Measurements from ENCODE around the gene SLC17A7.

The SLC17A7 gene

GRCh38 chr19:49423071-49423984 lies 18.0 kb downstream of the SLC17A7 start, which contains the start of gene PTH2:
TSS of gene PTH2 (minus strand) at chr19:49423441. CDS start at chr19:49423339, 102 bp downstream.
- H3K27ac ChIP-seq, result no peak within 1 kb of the TSS
- TF ChIP-seq Cebpa-rat (IDR thresholded peaks at IDR 0.05), result no peak
- peaks cover 89 to 98% (median 95%) of the 10 kb centered on the region in 11 experiments for H3K27me3 ChIP-seq
- no peaks in the 10 kb centered on the region for H3K36me3 ChIP-seq
- peaks cover 0 to 18% (median 6%) of the 10 kb centered on the region in 11 experiments; a peak in 11 of 22 replicates for H4K20me1 ChIP-seq
- H3K4me3 ChIP-seq, result peak within 1 kb of the TSS in 9 of 10 experiments; percentile 0 to 54 (median 31); a peak in 14 of 20 replicates
- H3K9me3 ChIP-seq (replicated peaks in 1 of 11), result peaks cover 0 to 9% (median 4%) of the 10 kb centered on the region in 11 experiments; a peak in 11 of 22 replicates
- peak within 1 kb of the TSS; percentile 51 to 86 (median 72) for H3K4me2 ChIP-seq
- H3K9ac ChIP-seq, result peak within 1 kb of the TSS in 3 of 11 experiments; percentile 11 to 34 (median 29); a peak in 1 of 22 replicates
- H3K4me1 ChIP-seq, result peaks cover 48 to 81% (median 76%) of the 10 kb centered on the region in 10 experiments

DNA sequence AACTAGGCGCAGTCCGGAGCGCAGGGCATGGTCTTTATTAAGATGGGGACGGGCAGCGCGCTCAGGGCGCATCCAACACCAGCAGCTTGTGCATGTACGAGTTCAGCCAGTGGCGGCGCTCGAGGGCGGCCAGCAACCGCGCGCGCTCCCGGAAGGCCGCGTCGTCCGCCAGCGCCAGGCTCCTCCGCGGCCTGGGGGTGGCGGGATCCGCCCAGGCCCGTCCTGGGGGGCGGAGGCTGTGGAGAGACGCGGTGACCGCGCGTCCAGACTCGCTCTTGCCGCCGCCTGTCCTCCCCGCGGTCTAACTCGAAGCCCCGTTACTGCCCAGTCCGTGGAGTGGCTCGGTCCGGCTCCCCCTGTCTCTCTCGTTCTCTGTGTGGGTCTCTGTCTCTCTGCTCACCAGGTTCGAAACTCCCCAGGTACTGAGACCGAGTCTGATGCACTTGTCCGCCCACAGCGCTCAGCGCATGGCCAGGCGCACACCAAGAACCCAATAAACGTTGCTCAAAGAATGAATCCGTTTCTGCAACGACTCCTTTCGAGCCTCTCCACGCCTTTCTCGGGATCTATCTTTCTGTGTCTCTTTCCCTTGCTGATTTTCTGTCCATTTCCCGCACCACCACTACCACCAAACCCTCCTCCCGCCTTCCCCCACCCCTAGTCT lies 18.8 kb downstream of the SLC17A7 start:
- no peak for TF ChIP-seq Cebpa-rat (IDR thresholded peaks at IDR 0.05)
- H3K9me3 ChIP-seq (replicated peaks in 1 of 11), result peaks cover 0 to 9% (median 4%) of the 10 kb centered on the region in 11 experiments; a peak in 11 of 22 replicates
- H4K20me1 ChIP-seq, result peaks cover 0 to 14% (median 6%) of the 10 kb centered on the region in 11 experiments; a peak in 11 of 22 replicates
- peak overlapping the region; percentile 51 to 86 (median 72) for H3K4me2 ChIP-seq
- H3K27me3 ChIP-seq, result peaks cover 81 to 90% (median 87%) of the 10 kb centered on the region in 11 experiments
- peak overlapping the region in 2 of 11 experiments; percentile 11 to 29; a peak in 1 of 22 replicates for H3K9ac ChIP-seq
- H3K4me1 ChIP-seq, result peaks cover 50 to 81% (median 77%) of the 10 kb centered on the region in 10 experiments
- H3K4me3 ChIP-seq, result peak overlapping the region in 8 of 10 experiments; percentile 26 to 54 (median 32); a peak in 12 of 20 replicates
- H3K27ac ChIP-seq, result no peak overlapping the region
- H3K36me3 ChIP-seq, result no peaks in the 10 kb centered on the region

GRCh38 chr19:49421878-49422202 lies 19.5 kb downstream of the SLC17A7 start:
- no peak for TF ChIP-seq Cebpa-rat (IDR thresholded peaks at IDR 0.05)
- Histone ChIP-seq H3K4me2 (no peak overlapping the region), H3K4me1 (peaks cover 57 to 82% (median 78%) of the 10 kb centered on the region in 10 experiments), H3K36me3 (no peaks in the 10 kb centered on the region), H3K4me3 (no peak overlapping the region), H3K27me3 (peaks cover 74 to 83% (median 80%) of the 10 kb centered on the region in 11 experiments), H3K27ac (no peak overlapping the region), H3K9ac (no peak overlapping the region), H4K20me1 (peaks cover 0 to 14% (median 6%) of the 10 kb centered on the region in 11 experiments; a peak in 11 of 22 replicates), H3K9me3 (replicated peaks in 1 of 11) (peaks cover 0 to 9% (median 4%) of the 10 kb centered on the region in 11 experiments; a peak in 11 of 22 replicates)

DNA sequence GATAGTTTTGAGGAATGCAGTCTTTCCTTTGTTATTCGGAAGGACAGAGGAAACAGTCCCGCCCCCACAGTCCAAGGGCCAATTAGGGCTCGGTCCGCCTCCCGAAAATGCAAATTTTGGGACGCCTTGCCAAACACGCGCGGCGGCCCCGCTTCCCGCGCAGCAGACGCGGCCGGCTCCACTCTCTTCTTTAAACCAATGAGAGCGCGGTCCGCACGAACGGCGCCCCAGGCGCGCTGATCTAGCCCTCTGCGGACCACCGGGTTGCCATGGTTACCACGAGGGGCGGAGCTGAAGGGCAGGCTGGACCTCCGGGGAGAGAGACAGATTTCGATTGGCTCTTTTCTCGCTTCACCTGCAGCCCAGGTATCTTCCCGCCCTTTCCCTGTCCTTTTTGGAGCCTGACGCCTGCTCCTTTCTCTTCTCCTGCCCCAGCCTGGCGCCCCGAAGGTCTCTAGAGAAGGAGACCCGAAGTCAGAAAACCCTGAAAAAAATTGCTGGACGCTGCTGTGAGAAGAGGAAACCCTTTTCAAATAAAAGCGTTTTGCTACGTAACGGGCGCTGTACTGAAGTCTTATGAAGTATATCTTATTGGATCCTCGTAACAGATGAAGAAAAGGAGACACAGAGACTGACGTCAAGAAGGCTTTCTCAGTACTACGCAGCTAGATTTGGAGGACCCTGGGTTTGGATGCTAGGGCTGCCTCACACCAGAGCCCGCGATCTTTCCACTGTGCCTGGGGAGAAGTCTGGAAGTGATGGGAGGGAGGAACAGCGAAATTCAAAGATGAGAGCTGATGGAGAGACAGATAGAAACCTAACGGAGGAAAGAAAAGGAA lies 20.1 kb downstream of the SLC17A7 start:
- H3K27ac ChIP-seq, result no peak overlapping the region
- H3K4me3 ChIP-seq, result peak overlapping the region in 2 of 10 experiments; percentile 16 to 22; a peak in 2 of 20 replicates
- H3K9ac ChIP-seq, result no peak overlapping the region
- peaks cover 0 to 14% (median 6%) of the 10 kb centered on the region in 11 experiments; a peak in 10 of 22 replicates for H4K20me1 ChIP-seq
- no peak for TF ChIP-seq Cebpa-rat (IDR thresholded peaks at IDR 0.05)
- peaks cover 0 to 9% (median 4%) of the 10 kb centered on the region in 11 experiments; a peak in 11 of 22 replicates for H3K9me3 ChIP-seq (replicated peaks in 1 of 11)
- H3K36me3 ChIP-seq, result no peaks in the 10 kb centered on the region
- peak overlapping the region in 9 of 11 experiments; percentile 5 to 48 (median 29); a peak in 10 of 22 replicates for H3K4me2 ChIP-seq
- peaks cover 59 to 82% (median 78%) of the 10 kb centered on the region in 10 experiments for H3K4me1 ChIP-seq
- H3K27me3 ChIP-seq, result peaks cover 68 to 77% (median 74%) of the 10 kb centered on the region in 11 experiments

DNA sequence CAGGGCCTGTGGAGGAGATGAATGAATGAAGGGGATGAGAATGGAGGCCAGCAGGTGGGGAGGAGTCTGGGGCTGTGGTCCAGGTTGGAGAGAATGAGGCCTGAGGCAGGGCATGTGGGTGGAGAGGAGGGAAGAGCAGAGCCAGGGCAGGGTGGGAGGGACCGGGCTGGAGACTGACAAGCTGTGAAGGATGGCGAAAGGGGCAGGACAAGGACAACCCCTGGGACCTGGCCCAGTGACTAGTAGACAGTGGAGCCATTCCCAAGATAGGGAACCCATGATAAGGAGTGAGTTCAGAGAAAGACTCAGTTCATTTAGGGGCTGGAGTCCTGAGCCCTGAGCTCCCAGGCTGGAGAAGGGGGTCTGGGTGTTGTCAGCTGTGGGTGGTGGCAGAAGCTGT lies 21.1 kb downstream of the SLC17A7 start:
- H3K27me3 ChIP-seq, result peaks cover 58 to 67% (median 64%) of the 10 kb centered on the region in 11 experiments
- no peak for TF ChIP-seq Cebpa-rat (IDR thresholded peaks at IDR 0.05)
- H3K9ac ChIP-seq, result no peak overlapping the region
- no peak overlapping the region for H3K4me3 ChIP-seq
- H3K4me1 ChIP-seq, result peaks cover 60 to 82% (median 78%) of the 10 kb centered on the region in 10 experiments
- no peaks in the 10 kb centered on the region for H3K36me3 ChIP-seq
- H4K20me1 ChIP-seq, result peaks cover 0 to 14% (median 6%) of the 10 kb centered on the region in 11 experiments; a peak in 10 of 22 replicates
- peaks cover 0 to 9% (median 4%) of the 10 kb centered on the region in 11 experiments; a peak in 11 of 22 replicates for H3K9me3 ChIP-seq (replicated peaks in 1 of 11)
- H3K4me2 ChIP-seq, result peak overlapping the region in 2 of 11 experiments; percentile 94 to 99; a peak in 2 of 22 replicates
- H3K27ac ChIP-seq, result no peak overlapping the region

DNA sequence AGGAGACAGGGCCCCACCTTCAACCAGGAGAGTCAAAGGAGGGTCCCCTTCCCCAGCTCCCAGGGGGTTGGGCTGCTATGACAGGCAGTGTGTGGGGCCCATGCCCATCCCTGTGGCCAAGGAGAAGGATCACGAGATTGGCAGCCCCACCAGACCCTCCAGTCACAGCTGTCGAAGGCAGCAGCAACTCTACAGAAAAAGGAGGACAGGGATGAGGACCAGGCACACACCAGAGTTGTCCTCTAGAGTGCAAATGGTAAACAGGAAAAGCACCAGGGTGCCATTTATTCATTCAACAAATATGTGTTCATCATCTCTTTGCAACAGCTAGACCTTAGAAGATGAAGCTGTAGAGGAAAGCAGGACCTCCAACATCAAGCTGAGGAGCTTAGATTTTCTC lies 22.2 kb downstream of the SLC17A7 start:
- Histone ChIP-seq H3K4me3 (no peak overlapping the region), H3K9ac (no peak overlapping the region), H3K27me3 (peaks cover 47 to 57% (median 53%) of the 10 kb centered on the region in 11 experiments), H3K9me3 (replicated peaks in 1 of 11) (peaks cover 0 to 9% (median 4%) of the 10 kb centered on the region in 11 experiments; a peak in 11 of 22 replicates), H3K4me2 (peak overlapping the region in 9 of 11 experiments; percentile 85 to 99 (median 94); a peak in 17 of 22 replicates), H4K20me1 (peaks cover 0 to 14% (median 6%) of the 10 kb centered on the region in 11 experiments; a peak in 10 of 22 replicates), H3K27ac (no peak overlapping the region), H3K4me1 (peaks cover 70 to 88% (median 81%) of the 10 kb centered on the region in 10 experiments), H3K36me3 (no peaks in the 10 kb centered on the region)
- no peak for TF ChIP-seq Cebpa-rat (IDR thresholded peaks at IDR 0.05)

- H3K4me2 ChIP-seq, result peak overlapping the region; percentile 79 to 99 (median 93)
- H4K20me1 ChIP-seq, result peaks cover 0 to 13% (median 5%) of the 10 kb centered on the region in 11 experiments; a peak in 10 of 22 replicates
- H3K27ac ChIP-seq, result peak overlapping the region in 3 of 11 experiments; percentile 58 to 66 (median 60); a peak in 4 of 22 replicates
- peaks cover 0 to 9% (median 4%) of the 10 kb centered on the region in 11 experiments; a peak in 11 of 22 replicates for H3K9me3 ChIP-seq (replicated peaks in 1 of 11)
- H3K27me3 ChIP-seq, result peaks cover 41 to 50% (median 47%) of the 10 kb centered on the region in 11 experiments
- 0 out of 20 replicates have a peak overlapping the region, but pooled peaks of 1 of the 10 experiments have one; percentile 17 for H3K4me3 ChIP-seq
- peaks cover 70 to 88% (median 81%) of the 10 kb centered on the region in 10 experiments for H3K4me1 ChIP-seq
- H3K9ac ChIP-seq, result no peak overlapping the region
- no peaks in the 10 kb centered on the region for H3K36me3 ChIP-seq
- TF ChIP-seq Cebpa-rat (IDR thresholded peaks at IDR 0.05), result no peak
Observed at GRCh38 chr19:49418511-49418910, 22.8 kb downstream of the SLC17A7 start.
